ENCODE measurements around the gene TXNDC2.

DNA sequence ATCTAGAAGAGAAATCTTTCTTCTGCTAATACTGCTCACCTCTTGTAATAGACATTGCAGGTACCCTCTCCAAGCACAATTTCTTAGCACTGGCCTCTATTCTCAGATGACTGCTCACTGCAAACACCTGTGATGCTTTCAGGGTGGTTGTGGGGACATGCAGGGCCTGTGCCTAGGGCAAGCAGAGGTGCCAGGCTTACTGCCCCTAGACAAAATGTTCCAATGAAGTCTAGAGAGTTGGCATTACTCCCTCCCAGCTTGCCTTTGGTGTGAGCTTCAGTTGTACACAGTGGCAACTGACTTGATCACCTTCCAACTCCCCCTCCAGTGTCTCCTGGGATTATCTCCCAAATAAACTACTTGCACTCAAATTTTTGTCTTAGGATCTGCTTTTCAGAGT is 12.9 kb upstream of the TXNDC2 start:
- TF ChIP-seq SUZ12 (IDR thresholded peaks at IDR 0.05) (no peak), ZNF384 (IDR thresholded peaks at IDR 0.05) (no peak), SP1 (IDR thresholded peaks at IDR 0.05) (no peak), BHLHE40 (IDR thresholded peaks at IDR 0.05; ENCODE audit: borderline replicate concordance) (no peak), TARDBP (IDR thresholded peaks at IDR 0.05) (no peak), ELF4 (IDR thresholded peaks at IDR 0.05) (no peak), NFRKB (IDR thresholded peaks at IDR 0.05) (no peak), HDGF (IDR thresholded peaks at IDR 0.05; ENCODE audit: borderline replicate concordance) (no peak), FOXA1 (IDR thresholded peaks at IDR 0.05) (no peak), FOXM1 (IDR thresholded peaks at IDR 0.05; ENCODE audit: borderline replicate concordance) (no peak), L3MBTL2 (conservative IDR thresholded peaks at IDR 0.05) (no peak)
